ENCODE data around the gene IL1R1.

The IL1R1 gene

DNA sequence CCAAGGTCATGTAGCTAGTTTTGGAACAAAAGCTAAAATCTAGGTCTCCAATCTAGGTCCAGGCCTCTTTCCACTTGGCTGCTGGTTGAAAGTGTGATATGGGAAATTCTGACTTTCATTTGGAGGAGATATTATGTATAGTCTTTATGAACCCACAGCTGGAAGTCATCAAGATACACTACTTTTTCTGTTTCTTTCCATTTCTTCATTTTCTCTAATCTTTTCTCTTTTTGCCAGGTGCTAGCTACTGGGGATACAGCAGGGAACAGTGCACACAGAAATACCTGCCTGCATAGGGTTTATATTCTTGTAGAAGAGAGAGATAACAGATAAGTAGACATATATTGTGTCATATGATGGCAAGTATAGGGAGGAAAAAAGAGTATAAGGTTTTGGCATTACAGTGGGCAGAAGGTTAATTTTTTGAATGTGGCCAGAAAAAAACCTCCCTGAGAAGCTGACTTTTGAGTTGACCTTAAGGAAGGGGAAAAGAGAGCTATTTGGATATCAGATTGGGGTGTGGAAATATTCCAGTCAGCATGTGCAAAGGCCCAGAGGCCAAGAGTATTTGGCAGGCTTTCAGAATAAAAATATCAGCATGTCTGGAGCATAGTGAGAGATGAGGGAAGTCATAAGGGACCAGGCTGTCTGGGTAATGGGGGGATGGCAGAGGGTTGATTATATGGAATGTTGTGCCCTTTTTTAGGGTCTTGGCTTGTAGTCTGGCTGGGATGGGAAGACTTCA, 15.6 kb downstream of the IL1R1 start:
- DNase-seq (ENCODE audit: low spot score): no peak
- TF ChIP-seq, protein P1, sequence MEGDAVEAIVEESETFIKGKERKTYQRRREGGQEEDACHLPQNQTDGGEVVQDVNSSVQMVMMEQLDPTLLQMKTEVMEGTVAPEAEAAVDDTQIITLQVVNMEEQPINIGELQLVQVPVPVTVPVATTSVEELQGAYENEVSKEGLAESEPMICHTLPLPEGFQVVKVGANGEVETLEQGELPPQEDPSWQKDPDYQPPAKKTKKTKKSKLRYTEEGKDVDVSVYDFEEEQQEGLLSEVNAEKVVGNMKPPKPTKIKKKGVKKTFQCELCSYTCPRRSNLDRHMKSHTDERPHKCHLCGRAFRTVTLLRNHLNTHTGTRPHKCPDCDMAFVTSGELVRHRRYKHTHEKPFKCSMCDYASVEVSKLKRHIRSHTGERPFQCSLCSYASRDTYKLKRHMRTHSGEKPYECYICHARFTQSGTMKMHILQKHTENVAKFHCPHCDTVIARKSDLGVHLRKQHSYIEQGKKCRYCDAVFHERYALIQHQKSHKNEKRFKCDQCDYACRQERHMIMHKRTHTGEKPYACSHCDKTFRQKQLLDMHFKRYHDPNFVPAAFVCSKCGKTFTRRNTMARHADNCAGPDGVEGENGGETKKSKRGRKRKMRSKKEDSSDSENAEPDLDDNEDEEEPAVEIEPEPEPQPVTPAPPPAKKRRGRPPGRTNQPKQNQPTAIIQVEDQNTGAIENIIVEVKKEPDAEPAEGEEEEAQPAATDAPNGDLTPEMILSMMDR (conservative IDR thresholded peaks at IDR 0.05; ENCODE audit: low read depth): no peak
- POLR2A ChIA-PET (ENCODE audit: low non-redundant PET): no interaction called here
- CTCF ChIA-PET: interaction anchor here (0.6 to 2.0 kb wide), 4 partner anchors 8 to 386 kb away, joined by 3 to 8 read pairs (median 3); no protein-coding TSS in a partner anchor
- H3K27ac ChIP-seq: no peak overlapping the region

DNA sequence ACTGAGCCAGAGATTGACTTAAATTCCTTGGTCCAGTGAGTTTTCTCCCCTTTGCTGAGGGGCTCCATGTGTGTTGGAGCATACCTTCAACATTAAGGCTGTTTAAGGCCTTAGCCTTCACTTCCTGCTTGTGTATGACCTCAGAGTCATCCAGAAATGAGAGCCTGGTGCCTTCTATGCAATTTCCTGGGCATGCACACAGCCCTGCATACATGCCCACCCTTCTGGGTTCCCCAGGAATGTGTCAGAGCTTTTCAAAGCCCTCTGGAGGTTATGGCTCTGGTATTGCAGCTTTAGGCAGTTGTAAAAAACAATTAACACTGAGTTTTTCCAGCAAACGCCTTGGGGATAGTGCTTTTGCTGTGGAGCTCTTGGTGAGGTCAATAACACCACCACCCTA, 16.7 kb downstream of the IL1R1 start:
- POLR2A ChIA-PET (ENCODE audit: low non-redundant PET): no interaction called here

DNA sequence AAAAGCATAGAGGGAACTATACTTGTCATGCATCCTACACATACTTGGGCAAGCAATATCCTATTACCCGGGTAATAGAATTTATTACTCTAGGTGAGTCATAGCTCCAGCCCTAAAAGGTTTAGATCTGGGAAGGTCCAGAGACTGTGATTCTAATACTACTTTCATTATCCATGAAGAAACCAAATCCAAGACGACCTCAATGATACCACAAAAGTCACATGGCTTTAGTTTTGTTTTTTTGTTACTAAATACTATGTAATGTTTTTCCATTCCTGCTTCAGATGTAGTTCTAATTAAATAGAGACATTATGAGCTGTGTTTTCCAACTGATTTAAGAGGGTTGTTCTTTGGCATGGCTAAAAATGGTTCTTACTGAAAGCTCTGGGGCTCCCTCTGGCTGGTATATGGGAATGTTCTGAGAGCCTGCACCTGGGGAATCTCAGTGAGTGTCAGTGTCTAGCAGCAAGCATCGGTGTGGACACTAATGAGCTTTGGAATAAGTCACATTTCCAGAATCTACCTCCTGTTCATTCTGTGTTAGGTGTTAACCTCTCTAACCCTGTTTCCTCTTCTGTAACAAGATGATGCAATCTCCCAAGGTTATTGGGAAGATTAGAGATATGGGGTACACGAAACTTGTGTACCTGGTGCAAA, 23.8 kb downstream of the IL1R1 start:
- peak; percentile 36 for DNase-seq (ENCODE audit: low spot score)
- H3K27ac ChIP-seq: no peak overlapping the region
- TF ChIP-seq, protein P1 (conservative IDR thresholded peaks at IDR 0.05; ENCODE audit: low read depth): peak; percentile 31
- ChIA-PET CTCF (interaction anchor here (0.5 to 2.5 kb wide), 12 partner anchors 9 to 189 kb away, joined by 3 to 34 read pairs (median 3); partner anchors contain the start of gene IL18R1), POLR2A (ENCODE audit: low non-redundant PET) (no interaction called here)

More for the DNA sequence above, 16.7 kb downstream of the IL1R1 start:
- TF ChIP-seq, protein P1 (conservative IDR thresholded peaks at IDR 0.05; ENCODE audit: low read depth): no peak
- CTCF ChIA-PET: no interaction called here
- no peak for DNase-seq (ENCODE audit: low spot score)
- no peak overlapping the region for H3K27ac ChIP-seq

DNA sequence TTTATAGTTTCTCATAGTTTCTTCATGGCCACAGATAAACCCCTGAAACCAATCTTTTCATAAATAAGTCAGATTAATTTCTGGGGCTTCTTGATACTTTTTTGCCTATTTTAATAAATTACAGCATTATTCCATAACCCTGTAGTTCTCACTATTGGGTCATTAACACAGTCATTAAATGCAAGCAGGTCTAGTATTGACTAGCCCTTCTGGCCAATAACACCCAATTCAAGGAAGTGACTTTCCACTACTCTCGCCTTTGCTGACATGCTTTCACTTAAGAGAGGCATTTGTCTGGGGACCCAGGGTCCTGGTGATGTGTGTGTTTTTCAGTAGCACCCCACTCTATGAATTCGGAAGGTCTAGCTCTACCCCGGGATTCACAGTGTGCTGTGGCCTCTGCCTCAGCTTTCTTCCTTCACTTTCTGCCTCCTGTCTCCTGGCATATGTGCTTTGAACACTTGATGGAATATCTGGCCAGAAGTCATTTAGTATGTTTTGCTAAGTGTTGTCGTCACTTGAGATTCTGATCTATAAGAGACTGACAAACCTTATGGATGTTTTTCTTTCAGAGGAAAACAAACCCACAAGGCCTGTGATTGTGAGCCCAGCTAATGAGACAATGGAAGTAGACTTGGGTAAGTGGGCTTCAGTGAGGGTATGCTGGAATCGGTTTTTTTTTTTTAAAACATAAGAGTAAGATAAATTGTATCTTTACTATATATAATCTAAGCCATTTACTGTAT, 25.7 kb downstream of the IL1R1 start:
- ChIA-PET POLR2A (ENCODE audit: low non-redundant PET) (no interaction called here), CTCF (no interaction called here)
- DNase-seq (ENCODE audit: low spot score): no peak
- TF ChIP-seq, protein P1 (conservative IDR thresholded peaks at IDR 0.05; ENCODE audit: low read depth): no peak
- no peak overlapping the region for H3K27ac ChIP-seq

DNA sequence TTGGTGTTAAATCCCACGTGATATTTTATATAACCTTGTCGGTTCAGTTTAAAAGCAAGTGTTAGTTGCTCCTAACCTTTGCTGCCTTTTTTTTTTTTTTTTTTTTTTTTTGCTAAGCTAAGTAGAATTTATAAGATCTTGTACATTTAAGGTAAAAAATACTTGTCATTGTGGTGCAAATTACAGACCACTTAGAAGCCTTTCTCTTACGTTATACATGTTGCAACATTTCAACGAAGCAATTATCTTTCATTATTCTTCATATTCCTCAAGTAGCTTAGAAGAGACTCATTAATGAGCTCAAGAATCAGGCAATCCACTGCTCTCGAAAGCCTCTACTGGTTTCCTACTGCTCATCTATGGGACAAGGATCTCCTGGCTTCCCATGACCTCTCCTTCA, 29.4 kb downstream of the IL1R1 start:
- TF ChIP-seq, protein P1 (conservative IDR thresholded peaks at IDR 0.05; ENCODE audit: low read depth): no peak
- no peak overlapping the region for H3K27ac ChIP-seq
- ChIA-PET CTCF (no interaction called here), POLR2A (ENCODE audit: low non-redundant PET) (no interaction called here)
- DNase-seq (ENCODE audit: low spot score): no peak

DNA sequence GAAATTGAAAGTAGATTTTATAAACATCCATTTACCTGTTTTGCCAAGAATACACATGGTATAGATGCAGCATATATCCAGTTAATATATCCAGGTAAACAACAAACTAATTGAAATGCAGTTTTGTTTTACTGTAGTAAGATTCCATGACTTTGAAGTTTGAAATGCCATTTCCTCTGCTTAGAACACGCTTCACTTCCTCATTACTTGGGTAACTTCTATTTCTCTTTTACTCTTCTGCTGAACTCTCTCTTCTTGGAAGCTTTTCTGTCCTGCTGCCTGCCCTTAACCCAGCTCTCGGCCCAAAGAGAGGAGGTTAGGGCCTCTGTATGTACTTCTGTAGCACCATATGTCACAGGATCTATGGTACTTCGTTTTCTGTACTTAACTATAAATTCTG, 30.2 kb downstream of the IL1R1 start:
- H3K27ac ChIP-seq: no peak overlapping the region
- ChIA-PET POLR2A (ENCODE audit: low non-redundant PET) (no interaction called here), CTCF (no interaction called here)
- DNase-seq (ENCODE audit: low spot score): no peak
- TF ChIP-seq, protein P1 (conservative IDR thresholded peaks at IDR 0.05; ENCODE audit: low read depth): no peak
